CD1c-positive myeloid dendritic cell (primary cell): ENCODE measurements around the gene KCNMA1.

Source experiments
- DNase-seq: peaks from one replicate; pipeline ENCODE4 v3.0.0-alpha.2; 2016; ENCODE audit errors: extremely low spot score

The KCNMA1 gene

DNA sequence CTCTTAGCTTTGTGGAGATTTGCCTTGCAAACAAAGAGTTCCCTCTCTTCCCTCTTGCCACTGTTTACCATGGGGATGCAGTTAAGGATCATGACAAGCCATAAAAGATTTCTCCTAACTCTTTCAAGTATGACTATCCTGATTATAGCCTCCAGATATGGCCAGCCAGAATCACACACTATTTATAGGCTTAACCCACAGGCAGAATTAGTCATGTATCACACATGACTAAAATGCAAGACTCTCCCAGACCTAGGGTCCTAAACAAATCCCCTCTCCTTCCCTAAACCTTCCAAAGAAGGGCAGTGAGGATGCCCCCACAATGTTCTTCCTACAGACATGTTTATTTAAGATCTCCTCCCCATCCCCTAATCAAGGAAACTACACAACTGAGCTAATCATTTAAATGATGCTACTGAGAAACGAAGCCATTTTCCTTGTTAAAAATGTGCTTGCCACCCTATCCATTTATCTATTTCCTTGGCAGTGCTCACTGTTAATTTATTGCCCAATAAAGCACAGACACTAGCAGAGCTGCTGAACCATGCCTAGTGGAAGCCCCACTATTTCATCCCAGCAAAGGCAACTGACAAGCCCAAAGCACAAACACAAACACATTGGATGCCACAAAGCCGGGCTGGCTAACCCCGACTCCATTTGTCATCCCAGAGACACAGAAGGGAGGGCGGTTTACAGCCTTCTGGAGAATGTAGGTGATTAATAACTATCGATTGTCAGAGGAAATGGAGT is 363.4 kb downstream of the KCNMA1 start:
- DNase-seq = no peak

- no peak for DNase-seq
These were observed 368.4 kb downstream of the KCNMA1 start for GRCh38 chr10:77269163-77269562.

DNA sequence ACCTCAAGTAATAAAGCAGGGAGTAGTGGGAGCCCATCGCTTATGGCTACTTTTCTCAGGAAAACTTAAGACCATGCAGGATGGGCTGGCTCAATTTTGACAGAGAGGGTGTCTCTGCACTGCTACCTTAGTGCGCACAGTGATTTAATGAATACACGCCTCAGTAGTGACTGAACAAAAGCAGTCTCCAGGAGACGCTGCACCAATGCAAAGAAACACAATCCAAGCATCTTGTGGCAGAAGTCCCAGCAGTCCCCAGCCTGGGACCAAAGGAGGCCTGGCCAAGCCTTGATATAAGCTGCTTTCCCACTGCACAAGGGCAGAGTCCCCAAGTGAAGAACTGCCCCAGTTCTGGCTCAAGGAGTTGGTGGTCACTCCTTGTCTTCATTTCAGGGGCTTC is 368.9 kb downstream of the KCNMA1 start:
- no peak for DNase-seq

DNA sequence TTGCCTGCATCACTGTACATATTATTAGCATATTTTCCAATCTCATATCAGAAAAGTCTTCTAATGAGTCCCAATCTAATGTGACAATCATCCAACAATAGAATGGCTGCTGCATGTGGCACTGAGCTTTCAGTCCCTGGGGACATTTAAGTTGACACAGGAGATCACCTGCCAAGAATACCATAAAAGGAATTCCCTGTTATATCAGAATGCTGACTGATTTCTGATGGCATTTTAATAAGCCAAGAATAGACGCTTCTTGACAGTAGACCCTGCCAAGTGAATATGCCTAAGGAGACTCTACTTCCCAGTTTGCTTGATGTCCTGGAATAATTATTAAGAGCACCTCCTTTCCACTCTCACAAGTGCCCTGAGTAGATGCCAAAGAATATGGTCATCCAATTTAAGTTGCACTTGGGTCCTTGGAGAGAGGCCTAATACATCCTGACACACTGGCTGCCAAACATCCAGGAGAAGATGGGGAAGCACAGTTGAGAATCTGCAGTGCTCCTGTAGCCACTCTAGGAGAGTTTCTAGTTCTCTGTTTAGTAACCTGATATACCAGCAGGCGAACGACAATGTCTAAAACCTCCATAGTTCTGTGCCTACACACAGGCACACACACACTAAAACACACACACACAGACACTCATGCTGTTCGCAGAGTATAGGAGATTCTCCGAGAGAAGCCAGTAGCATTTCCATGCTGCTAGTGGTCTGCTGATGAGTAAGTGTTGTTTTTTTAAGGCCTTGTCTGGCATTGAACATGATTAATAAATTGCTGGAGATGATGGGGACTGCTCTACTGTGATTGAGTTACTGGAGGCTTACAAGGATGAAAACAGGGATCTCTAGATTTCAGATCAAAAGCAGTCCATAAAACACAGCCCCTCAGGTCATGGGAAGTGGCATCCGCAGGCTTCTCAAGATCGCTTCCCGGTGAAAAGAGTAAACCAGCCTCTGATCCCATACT is 369.6 kb downstream of the KCNMA1 start:
- no peak for DNase-seq

DNA sequence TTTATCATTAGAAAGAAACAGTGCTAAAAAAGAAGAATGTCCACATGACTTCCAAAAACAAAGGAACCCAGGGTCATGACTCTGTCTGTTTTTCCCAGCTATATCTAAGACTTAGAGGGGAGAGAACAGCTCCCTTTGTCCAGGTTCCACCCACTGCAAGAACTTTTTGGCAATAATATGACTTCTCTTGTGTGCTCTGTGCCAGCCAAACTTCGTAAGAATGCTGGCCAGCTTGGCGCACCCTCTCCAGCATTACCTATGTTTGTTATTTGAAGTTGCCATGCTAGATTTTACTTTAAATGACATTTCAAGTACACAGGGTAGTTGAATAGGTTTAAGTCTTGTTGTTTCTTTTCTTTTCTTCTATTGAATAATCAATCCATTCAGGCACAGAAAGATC is 371.4 kb downstream of the KCNMA1 start:
- DNase-seq = no peak

- DNase-seq = no peak
These were observed 373.1 kb downstream of the KCNMA1 start for GRCh38 chr10:77264527-77264926.

DNA sequence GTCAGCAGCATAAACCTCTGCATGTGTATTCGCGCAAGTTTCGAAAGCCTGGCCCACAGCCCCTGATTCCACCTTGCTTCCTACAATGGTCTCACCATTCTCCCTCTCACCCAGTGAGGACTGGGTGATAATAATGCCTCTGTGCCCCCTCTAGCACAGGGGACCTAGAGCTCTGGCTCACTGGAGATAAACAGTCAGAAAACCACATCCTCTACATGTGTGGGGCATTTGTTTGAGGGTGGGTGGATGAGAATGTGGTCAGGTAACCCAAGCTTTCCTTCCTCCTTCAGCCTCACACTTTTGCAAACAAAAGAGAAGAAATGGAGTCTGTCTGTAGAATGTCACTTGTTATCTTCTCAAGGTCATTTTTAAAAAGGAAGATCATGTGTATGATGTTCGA is 373.5 kb downstream of the KCNMA1 start:
- DNase-seq = no peak

DNA sequence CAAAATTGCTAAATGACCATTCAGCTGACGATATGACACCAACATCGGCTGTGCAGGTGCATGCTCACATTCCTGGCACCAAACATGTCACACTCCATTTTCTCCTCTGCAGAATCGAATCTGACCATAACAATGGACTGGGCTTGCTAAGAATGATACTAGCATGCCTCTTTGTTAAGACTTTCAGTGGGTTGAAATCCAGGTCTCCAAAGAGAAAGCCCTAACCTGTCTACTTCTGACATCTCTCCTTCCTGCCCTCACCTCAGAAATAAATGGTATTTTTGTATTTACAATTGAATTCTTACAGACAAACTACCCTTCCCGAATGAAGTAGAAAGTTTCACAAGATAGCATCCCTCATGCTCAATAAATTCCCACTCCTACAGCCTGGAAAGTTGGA is 373.9 kb downstream of the KCNMA1 start:
- no peak for DNase-seq

DNA sequence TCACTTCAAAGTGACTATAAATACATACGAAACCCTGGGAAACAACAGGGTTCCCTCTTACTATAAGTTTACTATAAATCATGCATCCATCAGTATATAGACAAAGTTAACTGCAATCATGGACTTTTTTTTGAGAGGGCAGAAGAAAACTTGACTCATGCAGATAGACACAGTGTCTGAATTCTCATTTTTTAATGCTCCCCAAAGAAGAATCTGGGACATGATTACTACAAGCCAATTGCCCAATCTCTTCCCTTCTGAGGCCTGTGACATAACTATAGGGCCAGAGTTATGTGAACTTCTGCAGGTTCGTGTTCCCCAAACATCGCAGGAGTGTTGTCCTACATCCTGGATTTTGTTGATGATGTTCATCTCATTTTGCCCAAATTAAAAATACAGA is 376.5 kb downstream of the KCNMA1 start:
- DNase-seq = no peak

DNA sequence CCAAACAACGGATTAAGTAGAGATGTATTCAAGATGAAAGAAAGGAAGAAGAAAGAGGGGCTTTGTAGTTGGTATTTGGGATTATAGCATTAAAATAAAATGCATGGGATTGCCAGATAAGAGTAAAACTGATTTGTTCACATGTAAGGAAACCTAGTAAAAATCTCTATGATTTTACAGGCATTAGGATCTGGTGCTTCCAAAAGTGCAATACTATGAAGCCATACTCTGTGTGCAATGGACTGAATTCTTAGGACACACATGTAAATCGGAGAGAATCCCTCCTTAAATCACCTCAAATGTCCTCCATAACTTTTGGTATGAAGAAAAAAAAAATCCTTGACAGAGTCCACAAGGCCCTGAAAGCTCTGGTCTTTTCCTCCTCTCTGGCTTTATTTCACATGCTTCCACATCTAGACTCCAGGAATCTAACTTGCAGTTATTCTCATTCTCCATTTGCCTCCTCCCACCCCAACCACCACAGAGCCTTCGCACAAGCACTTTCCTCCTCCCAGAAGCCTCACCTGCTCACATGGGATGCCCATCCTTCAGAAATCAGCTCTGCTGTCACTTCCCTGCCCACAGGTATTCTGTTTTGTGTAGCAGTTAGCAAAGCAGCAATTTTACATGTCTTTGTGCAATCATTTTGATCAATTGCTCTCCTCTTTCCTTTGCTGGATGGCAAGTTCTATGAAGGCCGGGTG is 378.3 kb downstream of the KCNMA1 start:
- DNase-seq = no peak

- no peak for DNase-seq
These were observed 381.3 kb downstream of the KCNMA1 start for GRCh38 chr10:77256346-77256745.

DNA sequence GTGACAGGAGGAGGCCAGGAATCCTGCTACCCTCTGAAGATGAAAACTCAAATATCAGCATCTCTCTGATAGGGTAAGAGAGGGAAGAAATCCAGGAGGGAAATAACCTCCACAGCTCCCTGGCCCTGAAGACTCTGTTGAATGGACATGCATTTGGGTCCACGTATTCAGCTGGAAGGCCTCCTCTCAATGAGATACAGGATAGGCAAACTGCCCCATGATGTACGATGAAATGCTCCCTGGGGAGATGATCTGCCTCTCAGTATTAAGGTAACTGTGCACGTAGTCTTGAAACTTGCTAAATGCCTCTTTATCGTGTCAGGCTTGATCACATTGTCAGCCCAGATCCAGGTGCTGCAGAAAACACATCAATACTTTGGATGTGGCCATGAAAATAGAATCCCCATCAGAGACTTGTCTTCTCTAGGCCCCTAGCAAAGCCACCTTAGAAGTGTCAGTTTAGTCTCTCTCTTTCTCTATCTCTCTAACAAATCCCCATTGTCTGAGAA is 384.0 kb downstream of the KCNMA1 start:
- DNase-seq = no peak

GRCh38 chr10:77253147-77253545 is 384.5 kb downstream of the KCNMA1 start:
- no peak for DNase-seq

DNA sequence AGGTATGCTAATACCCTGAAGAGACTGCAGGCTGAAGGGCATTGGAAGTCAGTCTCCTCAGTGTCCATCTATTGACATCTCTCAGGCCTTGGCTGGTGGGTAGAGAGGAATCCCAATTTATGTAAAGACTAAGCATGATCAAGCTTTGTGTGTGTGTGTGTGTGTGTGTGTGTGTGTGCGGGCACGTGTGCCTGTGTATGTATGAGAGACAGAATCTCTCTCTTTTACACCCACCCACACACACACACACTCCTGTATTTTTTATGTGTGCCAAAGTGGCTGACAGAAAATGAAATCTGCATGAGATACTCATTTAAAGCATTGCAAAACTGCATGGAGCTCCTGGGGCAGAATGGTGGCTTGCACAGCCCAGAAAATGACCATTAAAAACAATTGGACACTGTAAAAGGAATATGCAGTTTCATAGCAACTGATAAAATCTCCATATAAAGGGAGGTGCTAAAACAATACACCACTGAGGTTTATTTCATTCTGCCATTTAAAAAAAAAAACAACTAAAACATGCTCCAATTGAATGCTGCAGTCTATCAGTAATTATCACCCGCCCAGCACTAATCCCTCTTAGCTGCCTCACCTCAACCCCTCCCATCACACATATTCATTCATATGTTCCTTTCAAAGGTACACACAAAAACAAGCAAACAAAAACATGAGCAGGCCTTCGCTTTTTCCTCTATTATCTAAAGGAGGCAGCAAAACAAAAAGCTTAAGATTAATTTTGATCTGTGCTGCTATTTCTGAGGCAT is 385.0 kb downstream of the KCNMA1 start:
- no peak for DNase-seq

- peak; percentile 9 for DNase-seq
These were observed 386.2 kb downstream of the KCNMA1 start for GRCh38 chr10:77251297-77252013.

- DNase-seq = no peak
These were observed 387.6 kb downstream of the KCNMA1 start for GRCh38 chr10:77249901-77250459.

- DNase-seq = no peak
These were observed 389.4 kb downstream of the KCNMA1 start for GRCh38 chr10:77248104-77248790.

GRCh38 chr10:77247031-77247990 is 390.3 kb downstream of the KCNMA1 start:
- peak; percentile 24 for DNase-seq

- peak; percentile 70 for DNase-seq
These were observed 391.7 kb downstream of the KCNMA1 start for GRCh38 chr10:77245953-77246352.
